Ovary (tissue), 3 donors: ENCODE measurements around the gene TEDDM1.

Experiments
- CTCF ChIP-seq, 3 donors: fragments of 450-650 bp in 2 of 3; fragments of 200-600 bp in 1 of 3; IDR thresholded peaks; one replicate each; pipeline versions ENCODE4 v1.5.1 to v1.8.0; 2016 to 2022; ENCODE audit warnings: antibody characterized with exemption in 3 of 3, mild to moderate bottlenecking in 1 of 3
- POLR2A ChIP-seq: fragments of 450-650 bp; IDR thresholded peaks from one replicate; pipeline ENCODE4 v1.6.1; 2017; ENCODE audit warnings: antibody characterized with exemption, mild to moderate bottlenecking, moderate library complexity
- donor health status: DM: no; HTN: no; CAD: no.

- TF ChIP-seq CTCF (IDR thresholded peaks at IDR 0.05) = no peak
- TF ChIP-seq POLR2A = no peak
Measured at GRCh38 chr1:182408435-182409075, 8.1 kb upstream of the TEDDM1 start.
